NCI-H146 treated with DMSO at 0.1 percent for 48 hours (cell line): Measurements from ENCODE around the gene ROR1.

Experiments used
- DNase-seq: peaks from one replicate; lab custom pipeline; 2025; ENCODE audit not compliant: unreplicated experiment; lab: John Stamatoyannopoulos, UW

The ROR1 gene

GRCh38 chr1:63966016-63966415 is 192.2 kb downstream of the ROR1 start:
- no peak for DNase-seq

- DNase-seq: no peak
Measured at GRCh38 chr1:63967901-63968300, 194.1 kb downstream of the ROR1 start.

DNA sequence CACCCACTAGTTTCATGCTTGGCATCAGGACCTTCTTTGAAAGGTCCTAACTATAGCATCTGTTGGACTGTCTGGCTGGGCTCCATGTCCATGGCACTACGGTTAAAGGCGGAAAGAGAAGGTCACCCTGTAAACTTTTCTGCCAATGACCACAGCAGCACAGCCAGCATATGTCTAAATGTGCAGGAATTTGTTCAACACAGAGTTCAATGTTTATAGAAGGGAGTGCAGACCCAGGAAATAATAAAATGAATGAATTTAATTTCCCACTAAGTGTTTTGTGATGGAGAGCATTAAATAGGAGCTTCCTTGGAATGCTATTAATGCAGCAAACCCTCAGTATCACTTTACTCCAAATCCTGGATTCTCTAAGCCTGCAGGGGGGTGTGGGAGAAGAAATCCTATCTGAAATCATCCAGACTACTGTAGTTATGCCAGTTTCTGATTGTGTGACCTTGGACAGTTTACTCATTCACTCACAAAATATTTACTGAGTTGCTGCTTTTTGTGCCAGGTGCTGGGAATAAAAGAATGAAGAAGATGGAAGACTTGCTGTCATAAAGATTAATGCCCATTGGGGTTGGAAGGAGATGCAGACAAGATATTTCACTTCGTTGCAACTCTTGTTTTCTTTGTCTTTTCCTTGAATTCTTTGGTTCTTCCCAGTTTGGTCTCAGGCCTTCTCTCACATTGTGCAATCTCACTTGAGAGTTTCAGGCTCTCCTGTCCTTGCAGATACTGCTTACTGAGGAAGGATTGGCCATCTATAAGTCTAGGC is 195.0 kb downstream of the ROR1 start:
- no peak for DNase-seq

GRCh38 chr1:63969441-63969901 is 195.7 kb downstream of the ROR1 start:
- DNase-seq: no peak

DNA sequence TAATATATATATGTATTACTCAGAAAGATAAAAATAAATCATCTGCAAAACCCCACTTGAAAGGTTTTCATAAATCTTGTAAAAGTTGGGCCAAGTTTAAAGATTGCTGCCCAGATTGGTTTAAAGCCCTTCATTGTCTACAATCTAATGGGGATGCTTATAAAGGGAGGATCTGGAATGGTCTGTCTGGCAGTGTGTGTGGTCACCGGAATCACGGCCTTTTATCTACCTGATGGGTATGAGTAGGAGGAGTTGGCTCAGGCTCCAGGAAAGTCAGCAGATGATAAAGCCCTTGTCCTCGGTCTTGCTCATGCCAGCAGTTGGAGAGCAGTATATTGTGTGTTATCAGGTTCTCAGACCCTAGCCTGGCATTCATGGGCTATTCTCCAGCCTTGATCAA is 197.7 kb downstream of the ROR1 start:
- no peak for DNase-seq

- DNase-seq: no peak
Measured at GRCh38 chr1:63973005-63973419, 199.2 kb downstream of the ROR1 start.

- DNase-seq: no peak
Measured at GRCh38 chr1:63974966-63975365, 201.1 kb downstream of the ROR1 start.

DNA sequence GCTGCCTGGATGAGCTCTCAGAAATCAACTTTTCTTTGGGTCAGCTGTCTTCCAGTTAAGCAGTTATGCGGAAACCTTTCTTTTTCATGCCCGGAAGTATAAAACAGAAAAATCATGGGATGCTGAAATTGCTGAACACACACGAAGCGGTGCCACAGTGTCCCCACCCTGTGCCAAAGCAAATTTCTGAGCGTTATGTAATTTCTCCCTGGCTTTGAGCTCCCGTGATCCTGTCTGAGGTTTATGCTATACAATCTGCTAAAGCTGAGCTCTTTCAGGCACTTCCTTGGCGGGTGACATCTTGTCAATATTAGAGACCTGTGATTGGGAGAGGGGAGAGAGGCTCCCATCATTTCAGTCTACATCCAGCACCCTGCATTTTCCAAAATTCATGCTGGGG is 201.7 kb downstream of the ROR1 start:
- DNase-seq: no peak

GRCh38 chr1:63976006-63976405 is 202.2 kb downstream of the ROR1 start:
- no peak for DNase-seq

DNA sequence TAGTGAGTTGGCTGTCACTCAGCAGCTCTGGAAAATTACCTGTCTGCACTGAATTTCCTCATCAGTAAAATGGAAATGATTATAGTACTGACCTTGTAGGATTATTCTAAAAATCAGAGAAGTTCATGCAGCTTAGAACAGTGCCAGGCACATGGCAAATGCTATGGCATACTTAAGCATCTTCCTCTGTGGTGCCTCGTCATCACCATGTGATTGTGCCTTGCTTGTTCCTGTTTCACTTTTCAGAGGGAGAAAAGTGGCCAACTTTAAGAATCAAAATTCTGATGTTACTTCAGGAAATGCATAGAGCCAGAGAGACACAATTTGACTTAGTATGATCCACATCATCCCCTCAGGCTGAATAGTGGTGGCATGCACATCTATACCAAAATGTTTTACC is 203.6 kb downstream of the ROR1 start:
- DNase-seq: no peak

DNA sequence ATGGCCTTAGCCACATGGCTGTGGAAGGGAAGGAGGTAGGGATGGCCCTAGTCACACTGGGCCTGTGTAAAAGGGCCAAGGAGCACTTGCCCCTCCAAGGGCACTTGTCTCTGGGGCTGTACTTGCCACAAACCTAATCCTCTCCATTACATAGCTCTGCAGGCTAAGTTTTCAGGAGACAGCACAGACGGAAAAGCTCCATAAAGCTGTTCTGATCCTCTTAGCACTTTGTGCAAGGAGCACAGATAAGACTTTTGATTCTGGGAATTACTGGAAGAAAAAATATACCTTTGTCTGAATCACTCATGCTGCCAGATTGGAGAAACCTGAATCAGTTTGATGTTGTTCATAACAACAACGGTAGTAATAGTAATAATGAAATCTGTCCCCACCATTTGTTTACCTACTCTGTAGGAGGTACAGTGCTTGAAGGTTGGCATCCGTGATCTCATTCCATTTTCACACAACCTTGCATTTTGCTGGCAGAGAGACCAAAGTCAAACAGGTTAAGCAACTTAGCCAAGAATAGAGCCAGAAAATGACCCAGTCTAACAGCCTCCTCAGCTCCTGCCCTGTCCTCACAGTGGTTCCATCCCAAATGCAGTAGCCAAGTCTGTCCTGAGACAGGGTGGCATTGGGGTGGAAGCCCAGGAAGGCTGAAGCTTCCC is 207.1 kb downstream of the ROR1 start:
- no peak for DNase-seq

DNA sequence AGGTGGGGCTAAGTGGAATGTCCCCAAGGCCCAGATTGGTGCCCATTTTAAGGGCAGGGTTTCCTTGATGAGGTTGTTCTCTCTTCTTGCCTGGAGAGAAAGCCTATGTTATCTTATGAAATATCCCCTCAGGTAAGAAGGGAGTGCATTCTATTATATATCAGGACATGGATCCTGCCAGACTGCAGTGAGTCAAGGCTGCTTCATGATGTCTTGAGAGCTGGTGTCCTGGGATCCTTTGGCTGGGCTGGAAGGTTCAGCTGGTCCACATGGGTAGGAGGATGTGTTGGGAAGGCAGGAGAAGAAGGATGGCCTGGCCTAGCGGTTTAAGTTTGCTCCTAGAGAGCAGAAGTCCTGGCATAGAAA is 207.6 kb downstream of the ROR1 start:
- DNase-seq: no peak

- DNase-seq: no peak
Measured at GRCh38 chr1:63982201-63982600, 208.4 kb downstream of the ROR1 start.

GRCh38 chr1:63983391-63984256 is 209.8 kb downstream of the ROR1 start:
- no peak for DNase-seq

GRCh38 chr1:63984257-63984929 is 210.6 kb downstream of the ROR1 start:
- no peak for DNase-seq

DNA sequence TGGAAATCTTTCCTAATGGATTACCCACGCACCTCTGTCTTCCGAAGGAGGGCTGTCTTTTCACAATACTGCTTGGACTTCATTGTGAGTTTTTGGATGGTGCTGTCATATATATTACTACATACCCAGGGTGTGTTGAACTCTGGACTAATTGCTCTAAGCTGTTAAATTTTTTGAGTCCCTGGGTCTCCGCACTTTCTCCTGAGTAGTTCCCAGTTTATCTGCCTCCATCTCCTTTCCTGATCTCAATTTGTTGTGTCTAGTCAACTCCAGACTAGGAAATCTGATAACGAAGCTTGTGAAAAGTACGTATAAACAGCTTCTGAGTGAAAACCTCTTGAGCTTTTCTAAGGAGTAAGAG is 211.1 kb downstream of the ROR1 start:
- DNase-seq: no peak

- DNase-seq: no peak
Measured at GRCh38 chr1:63987014-63987627, 213.3 kb downstream of the ROR1 start.

GRCh38 chr1:63987628-63988024 is 213.8 kb downstream of the ROR1 start:
- DNase-seq: no peak

DNA sequence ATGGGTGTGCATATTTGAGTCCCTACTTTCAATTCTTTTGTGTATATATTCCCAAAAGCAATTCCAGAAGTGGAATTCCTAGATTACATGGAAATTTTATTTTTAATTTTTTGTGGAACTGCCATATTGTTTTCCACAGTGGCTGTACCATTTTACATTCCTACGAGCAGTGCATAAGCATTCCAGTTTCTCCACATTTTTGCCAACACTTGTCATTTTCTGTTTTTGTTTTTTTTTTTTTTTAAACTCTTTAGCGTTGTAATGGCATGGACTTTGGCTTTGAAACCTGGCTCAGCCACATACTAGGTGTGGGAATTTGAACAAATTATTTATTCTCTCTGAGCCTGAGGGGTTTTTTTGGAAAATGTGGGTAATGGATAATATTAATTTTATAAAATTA is 215.1 kb downstream of the ROR1 start:
- DNase-seq: no peak

- DNase-seq: no peak
Measured at GRCh38 chr1:63991685-63992084, 217.9 kb downstream of the ROR1 start.

GRCh38 chr1:64000021-64000420 is 226.2 kb downstream of the ROR1 start:
- DNase-seq: no peak
